ENCODE measurements around the gene ARV1. TPM values are rescaled to one million over a fixed set of nuclear protein-coding genes. Genes with fewer than 3 reads are reported as not detected.

ARV1 gene
- total RNA-seq, 1 donor: 20.3 TPM

- Histone ChIP-seq H3K36me3 (ENCODE audit: insufficient read depth, low read length) (no peaks in the 10 kb centered on the region), H3K9me3 (ENCODE audit: low read depth, low read length) (no peaks in the 10 kb centered on the region), H3K27me3 (ENCODE audit: insufficient read depth, low read length) (no peaks in the 10 kb centered on the region), H3K4me3 (ENCODE audit: insufficient read depth, low read length) (no peak overlapping the region), H2AFZ (ENCODE audit: low read length) (no peak overlapping the region), H3K4me2 (ENCODE audit: insufficient read depth, low read length) (no peak overlapping the region), H3K4me1 (ENCODE audit: insufficient read depth, low read length) (peaks cover 22% of the 10 kb centered on the region), H3K79me2 (ENCODE audit: insufficient read depth, low read length) (no peaks in the 10 kb centered on the region), H3K27ac (ENCODE audit: low read depth, low read length) (no peak overlapping the region), H4K20me1 (ENCODE audit: insufficient read depth, low read length) (no peaks in the 10 kb centered on the region)
- DNase-seq (ENCODE audit: insufficient read length, low spot score, missing footprints): no peak
- no peak for TF ChIP-seq CTCF (IDR thresholded peaks at IDR 0.05; ENCODE audit: extremely low read depth, low read depth, low read length)
Measured at GRCh38 chr1:230943048-230943593, 35.8 kb upstream of the ARV1 start.

GRCh38 chr1:230948301-230948700, 30.6 kb upstream of the ARV1 start:
- no peaks in the 10 kb centered on the region for H3K4me1 ChIP-seq (ENCODE audit: insufficient read depth, low read length)
- H3K27ac ChIP-seq (ENCODE audit: low read depth, low read length): no peak overlapping the region
- no peaks in the 10 kb centered on the region for H3K27me3 ChIP-seq (ENCODE audit: insufficient read depth, low read length)
- H2AFZ ChIP-seq (ENCODE audit: low read length): no peak overlapping the region
- TF ChIP-seq CTCF (IDR thresholded peaks at IDR 0.05; ENCODE audit: extremely low read depth, low read depth, low read length): no peak
- no peak overlapping the region for H3K4me2 ChIP-seq (ENCODE audit: insufficient read depth, low read length)
- no peaks in the 10 kb centered on the region for H3K9me3 ChIP-seq (ENCODE audit: low read depth, low read length)
- no peaks in the 10 kb centered on the region for H3K36me3 ChIP-seq (ENCODE audit: insufficient read depth, low read length)
- DNase-seq (ENCODE audit: insufficient read length, low spot score, missing footprints): no peak
- H3K4me3 ChIP-seq (ENCODE audit: insufficient read depth, low read length): no peak overlapping the region
- H4K20me1 ChIP-seq (ENCODE audit: insufficient read depth, low read length): no peaks in the 10 kb centered on the region
- H3K79me2 ChIP-seq (ENCODE audit: insufficient read depth, low read length): no peaks in the 10 kb centered on the region

GRCh38 chr1:230948903-230949302, 30.0 kb upstream of the ARV1 start:
- no peaks in the 10 kb centered on the region for H3K79me2 ChIP-seq (ENCODE audit: insufficient read depth, low read length)
- no peak for TF ChIP-seq CTCF (IDR thresholded peaks at IDR 0.05; ENCODE audit: extremely low read depth, low read depth, low read length)
- no peak overlapping the region for H3K4me2 ChIP-seq (ENCODE audit: insufficient read depth, low read length)
- DNase-seq (ENCODE audit: insufficient read length, low spot score, missing footprints): no peak
- no peaks in the 10 kb centered on the region for H3K36me3 ChIP-seq (ENCODE audit: insufficient read depth, low read length)
- no peaks in the 10 kb centered on the region for H3K4me1 ChIP-seq (ENCODE audit: insufficient read depth, low read length)
- H3K27me3 ChIP-seq (ENCODE audit: insufficient read depth, low read length): no peaks in the 10 kb centered on the region
- H3K27ac ChIP-seq (ENCODE audit: low read depth, low read length): no peak overlapping the region
- H4K20me1 ChIP-seq (ENCODE audit: insufficient read depth, low read length): no peaks in the 10 kb centered on the region
- H3K9me3 ChIP-seq (ENCODE audit: low read depth, low read length): no peaks in the 10 kb centered on the region
- no peak overlapping the region for H2AFZ ChIP-seq (ENCODE audit: low read length)
- H3K4me3 ChIP-seq (ENCODE audit: insufficient read depth, low read length): no peak overlapping the region

GRCh38 chr1:230950404-230950803, 28.5 kb upstream of the ARV1 start:
- H4K20me1 ChIP-seq (ENCODE audit: insufficient read depth, low read length): no peaks in the 10 kb centered on the region
- no peaks in the 10 kb centered on the region for H3K36me3 ChIP-seq (ENCODE audit: insufficient read depth, low read length)
- no peaks in the 10 kb centered on the region for H3K9me3 ChIP-seq (ENCODE audit: low read depth, low read length)
- no peak overlapping the region for H3K27ac ChIP-seq (ENCODE audit: low read depth, low read length)
- H3K27me3 ChIP-seq (ENCODE audit: insufficient read depth, low read length): no peaks in the 10 kb centered on the region
- no peak overlapping the region for H3K4me2 ChIP-seq (ENCODE audit: insufficient read depth, low read length)
- H3K79me2 ChIP-seq (ENCODE audit: insufficient read depth, low read length): no peaks in the 10 kb centered on the region
- DNase-seq (ENCODE audit: insufficient read length, low spot score, missing footprints): no peak
- no peak overlapping the region for H2AFZ ChIP-seq (ENCODE audit: low read length)
- no peak overlapping the region for H3K4me3 ChIP-seq (ENCODE audit: insufficient read depth, low read length)
- no peaks in the 10 kb centered on the region for H3K4me1 ChIP-seq (ENCODE audit: insufficient read depth, low read length)
- TF ChIP-seq CTCF (IDR thresholded peaks at IDR 0.05; ENCODE audit: extremely low read depth, low read depth, low read length): no peak

All from osteoblast (primary cell).